GM18499 (cell line): ENCODE data around the gene SHC3.

Source experiments
- ATAC-seq: cut with Tn5 transposase; IDR thresholded peaks from one replicate; pipeline ENCODE4 v1.9.1; 2021; ENCODE audit warnings: moderate number of reproducible peaks; ENCODE audit not compliant: insufficient read depth, unreplicated experiment

SHC3 gene

GRCh38 chr9:89187950-89188349 lies 9.3 kb upstream of the SHC3 start:
- no peak for ATAC-seq

- ATAC-seq = no peak
Observed at GRCh38 chr9:89187541-89187940, 8.9 kb upstream of the SHC3 start.

- no peak for ATAC-seq
Observed at GRCh38 chr9:89186960-89187359, 8.3 kb upstream of the SHC3 start.

GRCh38 chr9:89185980-89186379 lies 7.4 kb upstream of the SHC3 start:
- ATAC-seq = no peak

GRCh38 chr9:89183146-89183545 lies 4.5 kb upstream of the SHC3 start:
- no peak for ATAC-seq

- no peak for ATAC-seq
Observed at GRCh38 chr9:89182369-89182768, 3.8 kb upstream of the SHC3 start.

GRCh38 chr9:89179895-89180734 lies 1.5 kb upstream of the SHC3 start:
- ATAC-seq = no peak

GRCh38 chr9:89179540-89179894 lies 899 bp upstream of the SHC3 start:
- ATAC-seq = no peak

- ATAC-seq = no peak
Observed at GRCh38 chr9:89178830-89179539, 367 bp upstream of the SHC3 start.

- no peak for ATAC-seq
Observed at GRCh38 chr9:89177012-89177943, 1.3 kb downstream of the SHC3 start.

- no peak for ATAC-seq
Observed at GRCh38 chr9:89175828-89176261, 2.8 kb downstream of the SHC3 start.

GRCh38 chr9:89174291-89174690 lies 4.3 kb downstream of the SHC3 start:
- no peak for ATAC-seq

- no peak for ATAC-seq
Observed at GRCh38 chr9:89173072-89173471, 5.5 kb downstream of the SHC3 start.

- ATAC-seq = no peak
Observed at GRCh38 chr9:89172398-89172797, 6.2 kb downstream of the SHC3 start.

- ATAC-seq = no peak
Observed at GRCh38 chr9:89171693-89172092, 6.9 kb downstream of the SHC3 start.

- no peak for ATAC-seq
Observed at GRCh38 chr9:89171231-89171630, 7.4 kb downstream of the SHC3 start.

GRCh38 chr9:89168901-89169813 lies 9.5 kb downstream of the SHC3 start:
- ATAC-seq = no peak

- no peak for ATAC-seq
Observed at GRCh38 chr9:89167788-89168187, 10.8 kb downstream of the SHC3 start.

- no peak for ATAC-seq
Observed at GRCh38 chr9:89166852-89167251, 11.8 kb downstream of the SHC3 start.

GRCh38 chr9:89165880-89166279 lies 12.7 kb downstream of the SHC3 start:
- no peak for ATAC-seq
